MM.1S (cell line): ENCODE data around the gene SHISA9.

ENCODE experiments used
- CTCF ChIP-seq: fragments of 300-600 bp; sonication (generic); IDR thresholded peaks from 2 replicates; pipeline ENCODE4 v1.5.1; 2016; ENCODE audit warnings: antibody characterized with exemption, low read length, mixed read lengths
- EZH2 ChIP-seq: fragments of 300-600 bp; sonication (generic); optimal IDR thresholded peaks from 2 replicates; pipeline ENCODE3; 2017; ENCODE audit warnings: low read depth, mild to moderate bottlenecking, antibody characterized with exemption, low read length, mixed read lengths

- TF ChIP-seq CTCF (no peak), EZH2 (no peak)
These were observed 148.3 kb downstream of the SHISA9 start for GRCh38 chr16:13049688-13050087.
